Upper lobe of left lung (tissue), 4 donors: ENCODE results near the gene THSD7A.

ENCODE experiments used
- EP300 ChIP-seq, 4 donors: sonication (generic); formaldehyde crosslinking; IDR thresholded peaks; one replicate each; pipeline ENCODE4 v1.5.1; 2017; ENCODE audit warnings: antibody characterized with exemption in 4 of 4, control low read depth in 2 of 4
- POLR2A ChIP-seq, 4 donors: fragments of 450-650 bp; IDR thresholded peaks; one replicate each; pipeline ENCODE4 v1.5.1; 2016 to 2017; ENCODE audit warnings: antibody characterized with exemption in 4 of 4, mild to moderate bottlenecking in 2 of 4
- POLR2AphosphoS5 ChIP-seq, 2 donors: sonication (generic); formaldehyde crosslinking; IDR thresholded peaks; one replicate each; pipeline ENCODE4 v1.5.1; 2017; ENCODE audit warnings: antibody characterized with exemption in 2 of 2
- TF ChIP-seq, protein P1 (sequence below), 6 experiments: fragments of 450-650 bp in 4 of 6; fragments of 200-600 bp in 2 of 6; sonication (generic) in 2 of 6; IDR thresholded peaks; one replicate each; pipeline ENCODE4 v1.5.1; 2016 to 2019; ENCODE audit warnings: antibody characterized with exemption in 6 of 6

DNA sequence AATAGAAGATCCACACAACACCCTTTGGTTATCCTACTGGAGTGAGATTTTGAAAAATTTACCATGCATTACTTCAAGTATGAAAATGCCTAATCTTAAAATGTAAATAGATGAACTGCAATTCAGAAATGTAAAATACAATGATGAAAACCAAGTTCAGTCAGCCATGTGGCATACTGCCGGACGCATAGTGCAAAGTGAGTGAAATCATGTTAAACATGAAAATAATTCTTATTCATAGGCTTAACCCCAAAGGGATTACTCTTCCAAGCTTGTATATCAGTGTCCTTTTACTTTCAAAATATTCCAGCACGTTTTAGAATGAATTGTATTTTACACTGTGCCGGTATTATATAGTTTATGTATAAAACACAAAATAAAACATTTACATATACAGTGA, 99.8 kb downstream of the THSD7A start:
- TF ChIP-seq, protein P1, sequence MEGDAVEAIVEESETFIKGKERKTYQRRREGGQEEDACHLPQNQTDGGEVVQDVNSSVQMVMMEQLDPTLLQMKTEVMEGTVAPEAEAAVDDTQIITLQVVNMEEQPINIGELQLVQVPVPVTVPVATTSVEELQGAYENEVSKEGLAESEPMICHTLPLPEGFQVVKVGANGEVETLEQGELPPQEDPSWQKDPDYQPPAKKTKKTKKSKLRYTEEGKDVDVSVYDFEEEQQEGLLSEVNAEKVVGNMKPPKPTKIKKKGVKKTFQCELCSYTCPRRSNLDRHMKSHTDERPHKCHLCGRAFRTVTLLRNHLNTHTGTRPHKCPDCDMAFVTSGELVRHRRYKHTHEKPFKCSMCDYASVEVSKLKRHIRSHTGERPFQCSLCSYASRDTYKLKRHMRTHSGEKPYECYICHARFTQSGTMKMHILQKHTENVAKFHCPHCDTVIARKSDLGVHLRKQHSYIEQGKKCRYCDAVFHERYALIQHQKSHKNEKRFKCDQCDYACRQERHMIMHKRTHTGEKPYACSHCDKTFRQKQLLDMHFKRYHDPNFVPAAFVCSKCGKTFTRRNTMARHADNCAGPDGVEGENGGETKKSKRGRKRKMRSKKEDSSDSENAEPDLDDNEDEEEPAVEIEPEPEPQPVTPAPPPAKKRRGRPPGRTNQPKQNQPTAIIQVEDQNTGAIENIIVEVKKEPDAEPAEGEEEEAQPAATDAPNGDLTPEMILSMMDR (IDR thresholded peaks at IDR 0.05), result no peak
- TF ChIP-seq POLR2A (IDR thresholded peaks at IDR 0.05), result no peak
- TF ChIP-seq POLR2AphosphoS5 (IDR thresholded peaks at IDR 0.05), result no peak
- TF ChIP-seq EP300 (IDR thresholded peaks at IDR 0.05), result no peak
